Activated T-helper 1 cell treated with anti-CD3 and anti-CD28 coated beads, Interleukin-2, amount 50 U/mL, for 16 hours (primary cell): ENCODE data around the gene KRTAP10-4.
A peak's percentile ranks its signal among the peaks of the same experiment; 100 is the strongest.

Source experiments
- DNase-seq, 2 donors: peaks; one replicate each; pipeline ENCODE4 v3.0.0-alpha.2; 2020; ENCODE audit warnings: low read depth in 1 of 2, low spot score in 1 of 2

Gene KRTAP10-4

DNA sequence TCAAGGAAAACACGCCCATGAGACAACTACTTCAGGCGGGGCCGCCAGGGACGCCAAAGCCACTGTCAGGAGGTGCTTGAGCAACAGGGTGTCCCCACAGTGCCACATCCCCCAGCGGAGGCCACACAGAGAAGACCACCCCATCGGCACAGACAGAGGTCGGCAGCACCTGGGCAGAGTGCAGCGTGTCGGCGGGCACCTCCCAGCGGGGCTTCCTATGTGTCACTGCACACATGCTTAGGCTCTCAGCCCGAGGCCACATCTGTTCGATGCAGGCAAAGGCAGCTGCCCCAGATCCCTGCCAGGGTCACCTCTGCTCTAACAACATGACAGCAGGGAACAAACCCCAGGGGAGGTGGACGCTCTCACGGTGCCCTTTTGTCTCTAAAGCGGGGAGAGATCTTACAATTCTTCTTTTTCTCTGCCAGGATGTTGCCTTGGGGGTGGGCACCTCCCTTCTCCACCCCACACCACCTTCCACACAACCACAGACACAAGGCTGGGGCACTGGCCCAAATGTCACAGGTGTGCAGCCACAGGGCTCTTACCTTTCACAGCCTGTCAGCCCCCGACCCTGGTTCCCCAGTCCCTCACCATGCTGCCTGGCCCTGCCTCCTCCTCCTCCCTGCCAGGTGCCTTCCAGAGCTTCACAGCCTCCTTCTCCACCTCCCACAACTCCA lies 42.5 kb downstream of the KRTAP10-4 start:
- DNase-seq = no peak

DNA sequence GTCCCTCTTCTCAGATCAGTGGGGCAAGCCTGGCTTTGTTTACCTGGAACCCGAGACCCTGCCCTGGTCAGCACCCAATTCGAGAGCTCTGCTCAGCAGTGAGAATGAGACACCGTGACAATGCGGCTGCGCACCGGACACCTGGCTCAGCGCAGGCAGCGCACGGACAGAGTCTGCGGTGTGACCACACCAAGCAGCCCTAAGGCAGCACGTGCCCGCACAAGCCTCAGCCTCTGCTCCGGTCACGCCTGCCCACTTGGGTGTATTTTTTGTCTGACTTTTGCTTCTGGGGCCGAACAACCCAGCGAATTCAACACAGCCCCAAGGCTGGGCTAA lies 43.0 kb downstream of the KRTAP10-4 start:
- DNase-seq = no peak

DNA sequence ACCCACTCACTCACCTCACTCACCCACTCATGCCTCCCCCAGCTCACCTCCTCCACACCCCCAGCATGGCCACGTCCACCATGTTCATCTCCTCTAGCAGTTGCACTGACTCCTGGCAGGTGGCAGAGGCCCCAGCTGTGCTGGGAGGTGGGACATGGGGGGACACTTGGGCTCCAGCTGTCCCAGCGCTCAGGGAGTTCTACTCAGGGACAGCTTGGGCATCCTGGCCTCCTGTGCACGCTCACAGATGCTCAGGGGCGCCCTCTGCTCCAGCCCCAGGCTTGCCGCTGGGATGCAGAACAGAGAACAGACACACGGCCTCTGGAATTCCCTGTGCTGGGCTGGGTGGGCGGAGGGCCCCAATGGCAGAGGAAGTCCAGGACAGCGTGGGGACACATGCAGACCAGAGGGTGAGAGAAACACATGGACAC lies 43.6 kb downstream of the KRTAP10-4 start:
- DNase-seq = no peak

DNA sequence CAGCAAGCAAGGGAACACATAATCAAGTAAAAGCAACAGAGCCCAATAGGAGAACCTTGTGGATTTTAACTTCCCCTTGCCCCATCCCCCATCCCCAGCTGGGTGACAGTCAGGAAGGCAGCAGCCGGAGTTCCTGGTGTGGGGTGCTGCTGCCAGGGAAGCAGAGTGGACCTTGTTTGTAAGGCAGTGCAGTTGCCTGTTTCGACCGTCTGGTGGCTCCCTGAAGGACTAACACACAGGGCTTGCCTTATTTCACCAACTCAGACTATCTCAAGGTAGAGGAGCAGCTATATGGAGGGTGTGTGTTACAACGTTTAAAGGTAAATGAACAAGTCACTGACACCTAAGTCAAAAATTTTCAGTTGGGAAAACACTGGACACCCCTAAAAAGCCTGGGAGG lies 45.0 kb downstream of the KRTAP10-4 start:
- DNase-seq = no peak

DNA sequence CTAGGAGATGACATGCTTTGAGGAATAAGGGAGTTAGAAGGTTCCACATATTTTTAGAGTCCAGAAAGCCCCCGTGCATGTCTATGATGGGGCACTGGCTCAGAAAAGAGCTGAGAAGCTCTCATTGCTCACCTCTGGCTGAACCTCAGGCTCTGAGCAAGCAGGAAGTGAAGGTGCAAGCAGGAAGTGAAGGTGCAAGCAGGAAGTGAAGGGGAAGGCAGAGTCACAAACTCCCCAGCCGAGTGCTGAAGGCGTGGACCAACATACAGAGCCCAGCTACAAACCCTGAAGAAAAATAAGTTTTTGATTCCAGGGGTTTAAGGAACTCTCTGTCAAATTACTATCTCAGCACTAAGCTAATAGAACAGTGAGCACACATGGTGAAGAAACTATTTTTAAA lies 45.4 kb downstream of the KRTAP10-4 start:
- peak; percentile 36 to 43 for DNase-seq

DNA sequence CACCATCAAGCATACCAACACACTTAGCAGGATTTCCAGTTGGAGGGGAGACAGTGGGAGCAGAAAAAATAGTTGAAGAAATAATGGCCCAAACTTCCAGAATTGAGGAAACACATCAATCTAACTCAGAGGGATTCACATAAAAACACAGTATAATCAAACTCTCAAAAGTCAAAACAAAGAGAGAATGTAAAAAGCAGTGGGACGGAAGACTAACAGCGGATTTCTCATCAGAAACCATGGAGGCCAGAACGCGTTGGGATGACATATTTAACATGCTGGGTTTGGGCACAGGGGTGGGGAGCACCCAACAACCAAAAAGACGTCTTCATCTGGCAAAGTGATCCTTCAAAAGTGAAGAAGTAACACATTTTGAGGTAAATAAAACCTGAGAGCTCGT lies 46.4 kb downstream of the KRTAP10-4 start:
- no peak for DNase-seq

DNA sequence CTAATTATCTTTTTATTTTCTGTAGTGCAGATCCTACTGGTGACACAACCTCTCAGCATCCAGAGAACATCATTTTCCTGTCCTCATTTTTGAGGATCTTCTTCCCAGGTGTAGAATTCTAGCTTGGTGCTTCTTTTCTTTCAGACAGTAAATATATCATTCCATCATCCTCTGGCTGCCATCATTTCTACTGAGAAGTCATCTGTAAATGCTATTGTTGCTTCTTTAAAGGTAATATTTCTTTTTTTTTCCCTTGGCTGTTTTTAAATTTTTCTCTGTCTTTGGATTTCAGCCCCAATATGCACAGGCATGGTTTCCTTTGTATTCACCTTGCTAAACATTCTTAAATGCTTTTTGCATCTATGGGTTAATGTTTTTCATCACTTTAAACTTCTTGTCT lies 50.0 kb downstream of the KRTAP10-4 start:
- DNase-seq = no peak
